H9 (cell line): ENCODE results near the gene LAMA3. TPM values are rescaled to one million over a fixed set of nuclear protein-coding genes. Genes with fewer than 3 reads are reported as not detected.

Experiments
- DNase-seq: peaks from one replicate; pipeline ENCODE4 v3.0.0-alpha.2; 2017
- H2AFZ ChIP-seq: one replicate; pipeline ENCODE4 v1.6.1; 2013; ENCODE audit warnings: mild to moderate bottlenecking, low read length, control low read depth, moderate library complexity
- H2AK5ac ChIP-seq: 2 replicates; pipeline ENCODE4 v1.6.1; 2013; ENCODE audit warnings: low read length, control low read depth, mixed read lengths; ENCODE audit not compliant: insufficient read length
- H2BK120ac ChIP-seq: one replicate; pipeline ENCODE4 v1.6.1; 2013; ENCODE audit warnings: low read depth, mild to moderate bottlenecking, low read length, control low read depth, inconsistent platforms; ENCODE audit not compliant: poor library complexity, severe bottlenecking
- H2BK12ac ChIP-seq: 2 replicates; pipeline ENCODE4 v1.6.1; 2013; ENCODE audit warnings: low read length, control low read depth, mixed read lengths, low read depth; ENCODE audit not compliant: insufficient read length
- H2BK15ac ChIP-seq: 2 replicates; pipeline ENCODE4 v1.6.1; 2013; ENCODE audit warnings: low read depth, low read length, control low read depth
- H2BK20ac ChIP-seq: one replicate; pipeline ENCODE4 v1.6.1; 2013; ENCODE audit warnings: low read depth, mild to moderate bottlenecking, low read length, control low read depth, inconsistent platforms; ENCODE audit not compliant: poor library complexity, severe bottlenecking
- H2BK5ac ChIP-seq: 2 replicates; pipeline ENCODE4 v1.6.1; 2013; ENCODE audit warnings: low read length, control low read depth, mixed read lengths; ENCODE audit not compliant: insufficient read length
- H3K14ac ChIP-seq: 2 replicates; pipeline ENCODE4 v1.6.1; 2013; ENCODE audit warnings: low read length, control low read depth; ENCODE audit not compliant: insufficient read depth
- H3K18ac ChIP-seq: 2 replicates; pipeline ENCODE4 v1.6.1; 2013; ENCODE audit warnings: low read depth, mild to moderate bottlenecking, mixed read lengths, low read length, control low read depth; ENCODE audit not compliant: insufficient read length
- H3K23ac ChIP-seq: 2 replicates; pipeline ENCODE4 v1.6.1; 2013; ENCODE audit warnings: low read length, control low read depth, mixed read lengths, low read depth; ENCODE audit not compliant: insufficient read length
- H3K23me2 ChIP-seq: 2 replicates; pipeline ENCODE4 v1.6.1; 2013; ENCODE audit warnings: low read depth, mild to moderate bottlenecking, mixed read lengths, low read length, control low read depth; ENCODE audit not compliant: insufficient read length, poor library complexity, severe bottlenecking
- H3K27ac ChIP-seq: 2 replicates; pipeline ENCODE4 v1.5.1; 2013; ENCODE audit warnings: low read length, control low read depth, mixed read lengths, low read depth; ENCODE audit not compliant: insufficient read length
- H3K27me3 ChIP-seq: 2 replicates; pipeline ENCODE4 v1.6.1; 2013; ENCODE audit warnings: low read length, control low read depth, inconsistent platforms; ENCODE audit not compliant: insufficient read depth
- H3K4ac ChIP-seq: 2 replicates; pipeline ENCODE4 v1.6.1; 2013; ENCODE audit warnings: low read depth, mild to moderate bottlenecking, control low read depth, inconsistent platforms, low read length, moderate library complexity
- H3K4me1 ChIP-seq: 2 replicates; pipeline ENCODE4 v1.6.1; 2013; ENCODE audit warnings: low read length, control low read depth, inconsistent platforms; ENCODE audit not compliant: insufficient read depth
- H3K4me2 ChIP-seq: 2 replicates; pipeline ENCODE4 v1.6.1; 2013; ENCODE audit warnings: low read length, control low read depth, mixed read lengths; ENCODE audit not compliant: insufficient read length, insufficient read depth
- H3K56ac ChIP-seq: 2 replicates; pipeline ENCODE4 v1.6.1; 2013; ENCODE audit warnings: low read depth, mild to moderate bottlenecking, mixed read lengths, low read length, control low read depth; ENCODE audit not compliant: insufficient read length
- H3K79me1 ChIP-seq: 2 replicates; pipeline ENCODE4 v1.6.1; 2013; ENCODE audit warnings: low read depth, mild to moderate bottlenecking, moderate library complexity, low read length, control low read depth, inconsistent platforms; ENCODE audit not compliant: insufficient read depth, poor library complexity, severe bottlenecking
- H3K79me2 ChIP-seq: 2 replicates; pipeline ENCODE4 v1.6.1; 2013; ENCODE audit warnings: low read length, control low read depth, inconsistent platforms; ENCODE audit not compliant: insufficient read depth
- H3K9ac ChIP-seq: 2 replicates; pipeline ENCODE4 v1.6.1; 2013; ENCODE audit warnings: low read length, control low read depth, mixed read lengths; ENCODE audit not compliant: insufficient read length; ENCODE audit errors: extremely low read depth
- H3K9me3 ChIP-seq: one replicate; pipeline ENCODE4 v1.6.1; 2013; ENCODE audit warnings: low read depth, low read length, inconsistent platforms; ENCODE audit not compliant: control insufficient read depth
- H3T11ph ChIP-seq: one replicate; pipeline ENCODE4 v1.6.1; 2013; ENCODE audit warnings: mild to moderate bottlenecking, low read length, control low read depth, inconsistent platforms
- H4K20me1 ChIP-seq: one replicate; pipeline ENCODE4 v1.6.1; 2013; ENCODE audit not compliant: control insufficient read depth, insufficient read length, insufficient read depth
- H4K5ac ChIP-seq: 2 replicates; pipeline ENCODE4 v1.6.1; 2013; ENCODE audit warnings: low read depth, mild to moderate bottlenecking, mixed read lengths, low read length, control low read depth; ENCODE audit not compliant: insufficient read length
- H4K8ac ChIP-seq: replicated peaks from 2 replicates; pipeline ENCODE4 v1.6.1; 2013; ENCODE audit warnings: low read length, control low read depth, mixed read lengths, low read depth; ENCODE audit not compliant: insufficient read length
- H4K91ac ChIP-seq: 2 replicates; pipeline ENCODE4 v1.6.1; 2013; ENCODE audit warnings: low read depth, mild to moderate bottlenecking, moderate library complexity, mixed read lengths, low read length, control low read depth; ENCODE audit not compliant: insufficient read length
- H3K27ac Mint-ChIP-seq, 3 experiments: 2 replicates in 2 of 3; 3 replicates in 1 of 3; pipeline ENCODE4 v1.8.0; 2020 to 2021; ENCODE audit warnings: mixed read lengths in 3 of 3, mild to moderate bottlenecking in 1 of 3, moderate library complexity in 1 of 3
- H3K27me3 Mint-ChIP-seq: 2 replicates; pipeline ENCODE4 v1.8.0; 2021; ENCODE audit warnings: low read depth, mild to moderate bottlenecking, moderate library complexity, mixed read lengths
- H3K36me3 Mint-ChIP-seq, 3 experiments: 2 replicates in 2 of 3; 3 replicates in 1 of 3; pipeline ENCODE4 v1.8.0; 2020 to 2021; ENCODE audit warnings: low read depth in 3 of 3, mixed read lengths in 3 of 3; ENCODE audit not compliant: insufficient read depth in 1 of 3
- H3K4me1 Mint-ChIP-seq, 2 experiments: 2 replicates each; pipeline ENCODE4 v1.8.0; 2020; ENCODE audit warnings: mixed read lengths in 2 of 2
- H3K4me3 Mint-ChIP-seq, 2 experiments: 2 replicates in 1 of 2; 3 replicates in 1 of 2; pipeline ENCODE4 v1.8.0; 2020 to 2021; ENCODE audit warnings: mild to moderate bottlenecking in 2 of 2, mixed read lengths in 2 of 2, moderate library complexity in 1 of 2
- H3K9me3 Mint-ChIP-seq, 2 experiments: 2 replicates in 1 of 2; 3 replicates in 1 of 2; pipeline ENCODE4 v1.8.0; 2020; ENCODE audit warnings: mild to moderate bottlenecking in 2 of 2, mixed read lengths in 2 of 2, moderate library complexity in 1 of 2
- CTCF ChIP-seq: fragments of 200-600 bp; sonication (generic); conservative IDR thresholded peaks from 3 replicates; pipeline ENCODE4 v1.8.0; 2021; ENCODE audit warnings: antibody characterized with exemption, mild to moderate bottlenecking
- WGBS: extraction: QIAGEN DNeasy Blood & Tissue Kit; methylation state at CpG from one replicate; pipeline ENCODE4 v1.1.7; 2013; ENCODE audit warnings: missing lambda C conversion rate, low lambda C conversion rate, mixed read lengths; ENCODE audit not compliant: insufficient read length; ENCODE audit errors: extremely low coverage; 5-methylcytosine and 5-hydroxymethylcytosine counted together
- total RNA-seq: library from RNA; stranded (reverse); gene quantifications from 2 replicates; pipeline ENCODE4 v1.2.1, GENCODE V29; 2021

LAMA3 gene
- total RNA-seq, 1 experiment from 2014 or later = 0.33 TPM

- no peak for TF ChIP-seq CTCF
- no peak overlapping the region for H2AK5ac ChIP-seq
- no peaks in the 10 kb centered on the region for H3K23me2 ChIP-seq
- no CpG with 5 or more reads among the region's 7 CpGs for WGBS
- no peaks in the 10 kb centered on the region for H3K4me1 ChIP-seq
- Mint-ChIP-seq H3K4me1 (peaks cover under 1% of the 10 kb centered on the region in 2 experiments; a peak in 2 of 4 replicates), H3K27ac (no peak overlapping the region), H3K36me3 (no peaks in the 10 kb centered on the region; a peak in 1 of 7 replicates), H3K4me3 (no peak overlapping the region), H3K27me3 (no peaks in the 10 kb centered on the region; the same call in 1 of the 2 replicates), H3K9me3 (no peaks in the 10 kb centered on the region)
- H2BK5ac ChIP-seq = no peak overlapping the region
- no peak overlapping the region for H4K91ac ChIP-seq
- no peak overlapping the region for H3K18ac ChIP-seq
- H3K27me3 ChIP-seq = no peaks in the 10 kb centered on the region
- no peak overlapping the region for H4K8ac ChIP-seq
- H2BK15ac ChIP-seq = no peak overlapping the region
- no peaks in the 10 kb centered on the region for H3K79me1 ChIP-seq
- H3K23ac ChIP-seq = no peak overlapping the region
- no peak overlapping the region for H4K5ac ChIP-seq
- H2AFZ ChIP-seq = no peak overlapping the region
- no peak overlapping the region for H3K4me2 ChIP-seq
- H3K79me2 ChIP-seq = no peaks in the 10 kb centered on the region; the same call in 1 of the 2 replicates
- H3K9me3 ChIP-seq = no peaks in the 10 kb centered on the region
- H3K56ac ChIP-seq = no peak overlapping the region
- no peak overlapping the region for H3K14ac ChIP-seq
- no peak overlapping the region for H3K9ac ChIP-seq
- no peaks in the 10 kb centered on the region for H4K20me1 ChIP-seq
- no peak overlapping the region for H3K27ac ChIP-seq
- H2BK12ac ChIP-seq = no peak overlapping the region
- H2BK20ac ChIP-seq = no peak overlapping the region
- H3T11ph ChIP-seq = no peak overlapping the region
- H2BK120ac ChIP-seq = no peak overlapping the region
- H3K4ac ChIP-seq = no peak overlapping the region
- DNase-seq = no peak
Measured at GRCh38 chr18:23799540-23799939, 110.3 kb downstream of the LAMA3 start.
